ENCODE measurements around the gene GAP43. TPM values are rescaled to one million over a fixed set of nuclear protein-coding genes. Genes with fewer than 3 reads are reported as not detected.
A peak's percentile ranks its signal among the peaks of the same experiment; 100 is the strongest.

The GAP43 gene
- total RNA-seq, 1 experiment from 2014 or later = 0.23 TPM

- DNase-seq (ENCODE audit: low read depth) = no peak
Measured at GRCh38 chr3:115660646-115661337, 37.5 kb downstream of the GAP43 start.

- no peak for DNase-seq (ENCODE audit: low read depth)
Measured at GRCh38 chr3:115662356-115662755, 39.0 kb downstream of the GAP43 start.

- no peak for DNase-seq (ENCODE audit: low read depth)
Measured at GRCh38 chr3:115663414-115663813, 40.1 kb downstream of the GAP43 start.

GRCh38 chr3:115666081-115666480 lies 42.8 kb downstream of the GAP43 start:
- DNase-seq (ENCODE audit: low read depth) = no peak

GRCh38 chr3:115666920-115667737 lies 43.8 kb downstream of the GAP43 start:
- peak; percentile 70 for DNase-seq (ENCODE audit: low read depth)

- no peak for DNase-seq (ENCODE audit: low read depth)
Measured at GRCh38 chr3:115667738-115668065, 44.4 kb downstream of the GAP43 start.

- no peak for DNase-seq (ENCODE audit: low read depth)
Measured at GRCh38 chr3:115670911-115671310, 47.6 kb downstream of the GAP43 start.

- no peak for DNase-seq (ENCODE audit: low read depth)
Measured at GRCh38 chr3:115671761-115672455, 48.6 kb downstream of the GAP43 start.

- no peak for DNase-seq (ENCODE audit: low read depth)
Measured at GRCh38 chr3:115673881-115674280, 50.6 kb downstream of the GAP43 start.

GRCh38 chr3:115676336-115676735 lies 53.0 kb downstream of the GAP43 start:
- DNase-seq (ENCODE audit: low read depth) = no peak

GRCh38 chr3:115680803-115681345 lies 57.6 kb downstream of the GAP43 start:
- peak; percentile 26 for DNase-seq (ENCODE audit: low read depth)

- no peak for DNase-seq (ENCODE audit: low read depth)
Measured at GRCh38 chr3:115681736-115682135, 58.4 kb downstream of the GAP43 start.

- DNase-seq (ENCODE audit: low read depth) = no peak
Measured at GRCh38 chr3:115683305-115683704, 60.0 kb downstream of the GAP43 start.

- no peak for DNase-seq (ENCODE audit: low read depth)
Measured at GRCh38 chr3:115683773-115684172, 60.5 kb downstream of the GAP43 start.

GRCh38 chr3:115685097-115685496 lies 61.8 kb downstream of the GAP43 start:
- DNase-seq (ENCODE audit: low read depth) = no peak

- DNase-seq (ENCODE audit: low read depth) = peak; percentile 40
Measured at GRCh38 chr3:115687721-115688120, 64.4 kb downstream of the GAP43 start.

- DNase-seq (ENCODE audit: low read depth) = no peak
Measured at GRCh38 chr3:115688418-115688817, 65.1 kb downstream of the GAP43 start.

GRCh38 chr3:115689928-115690327 lies 66.6 kb downstream of the GAP43 start:
- no peak for DNase-seq (ENCODE audit: low read depth)

GRCh38 chr3:115691964-115692363 lies 68.7 kb downstream of the GAP43 start:
- no peak for DNase-seq (ENCODE audit: low read depth)

- DNase-seq (ENCODE audit: low read depth) = peak; percentile 79
Measured at GRCh38 chr3:115692887-115693524, 69.7 kb downstream of the GAP43 start.

GRCh38 chr3:115693868-115694267 lies 70.6 kb downstream of the GAP43 start:
- no peak for DNase-seq (ENCODE audit: low read depth)

- DNase-seq (ENCODE audit: low read depth) = no peak
Measured at GRCh38 chr3:115695090-115695489, 71.8 kb downstream of the GAP43 start.

All from LHCN-M2 (cell line).